HepG2 (cell line): ENCODE data around the gene TMEM269. TPM values are rescaled to one million over a fixed set of nuclear protein-coding genes. Genes with fewer than 3 reads are reported as not detected.

Experiments used
- ATAC-seq: fragments of 200-7000 bp; cut with Tn5 transposase; 3 replicates; pipeline ENCODE4 v1.9.1; 2020; ENCODE audit warnings: mild to moderate bottlenecking, moderate library complexity
- BruUV-seq: library from RNA; stranded (reverse); fragments of 400-500 nt; replicated peaks from 2 replicates; lab custom pipeline; 2021; lab: Mats Ljungman, UMichigan
- CTCF ChIA-PET: fragments of 300-600 bp; formaldehyde crosslinking; extraction: SDS; loops from one replicate; lab custom pipeline; 2021; ENCODE audit warnings: low total read pairs, inconsistent platforms, low intra/inter-chr PET ratio; lab: Yijun Ruan, JAX
- POLR2A ChIA-PET: fragments of 350-600 bp; sonication (Branson Sonifier 250); formaldehyde crosslinking; loops from one replicate; lab custom pipeline; 2020; ENCODE audit warnings: antibody characterized with exemption, inconsistent platforms; lab: Yijun Ruan, JAX
- DNase-seq: peaks from one replicate; pipeline ENCODE4 v3.0.0-alpha.2; 2015; ENCODE audit warnings: low spot score
- FAIRE-seq: peaks from 3 replicates; lab custom pipeline; 2011; peaks lifted over from hg19 to GRCh38; lab: Jason Lieb, UNC
- H2AFZ ChIP-seq: one replicate; pipeline ENCODE4 v1.6.1; 2011; ENCODE audit warnings: low read length, inconsistent platforms
- H3K27ac ChIP-seq: fragments of 300-600 bp; 3 replicates; pipeline ENCODE4 v1.8.0; 2011; ENCODE audit warnings: mixed run types, mild to moderate bottlenecking, mixed read lengths, low read length, inconsistent platforms; ENCODE audit not compliant: insufficient read depth; ENCODE audit errors: extremely low read length
- H3K27me3 ChIP-seq, 2 experiments: fragments of 200-600 bp in 1 of 2; 2 replicates in 1 of 2; 3 replicates in 1 of 2; pipeline versions ENCODE4 v1.6.0 to v1.8.0; 2011; ENCODE audit warnings: low read length in 2 of 2, mild to moderate bottlenecking in 2 of 2, moderate library complexity in 2 of 2, inconsistent platforms in 1 of 2; ENCODE audit not compliant: insufficient read depth in 2 of 2, control insufficient read depth in 1 of 2
- H3K36me3 ChIP-seq, 2 experiments: fragments of 200-600 bp in 1 of 2; replicated peaks in 1 of 2; 2 replicates in 1 of 2; 3 replicates in 1 of 2; pipeline versions ENCODE4 v1.5.1 to v1.8.0; 2011; ENCODE audit warnings: low read length in 2 of 2, inconsistent platforms in 1 of 2; ENCODE audit not compliant: insufficient read depth in 2 of 2, control insufficient read depth in 1 of 2
- H3K4me1 ChIP-seq: 2 replicates; pipeline ENCODE4 v1.5.1; 2012; ENCODE audit warnings: low read length, inconsistent platforms; ENCODE audit not compliant: insufficient read depth
- H3K4me2 ChIP-seq: 2 replicates; pipeline ENCODE4 v1.6.0; 2011; ENCODE audit warnings: low read depth, low read length, inconsistent platforms
- H3K4me3 ChIP-seq, 3 experiments: fragments of 200-600 bp in 1 of 3; sonication (generic), shearing (Covaris generic) in 1 of 3; replicated peaks in 1 of 3; 2 replicates each; pipeline ENCODE4 v1.5.1; 2011 to 2016; ENCODE audit warnings: low read length in 3 of 3, inconsistent platforms in 2 of 3, low read depth in 2 of 3, mild to moderate bottlenecking in 2 of 3, control low read depth in 1 of 3, mixed read lengths in 1 of 3; ENCODE audit not compliant: insufficient read depth in 1 of 3
- H3K79me2 ChIP-seq: one replicate; pipeline ENCODE4 v1.6.1; 2011; ENCODE audit warnings: low read length, inconsistent platforms; ENCODE audit not compliant: insufficient read depth
- H3K9ac ChIP-seq: 2 replicates; pipeline ENCODE4 v1.6.0; 2011; ENCODE audit warnings: mild to moderate bottlenecking, low read depth, low read length, inconsistent platforms; ENCODE audit not compliant: insufficient read depth
- H3K9me3 ChIP-seq: 2 replicates; pipeline ENCODE4 v1.5.1; 2012; ENCODE audit warnings: mild to moderate bottlenecking, low read length
- H4K20me1 ChIP-seq: 2 replicates; pipeline ENCODE4 v1.6.0; 2011; ENCODE audit warnings: inconsistent platforms, mild to moderate bottlenecking, low read length, moderate library complexity; ENCODE audit not compliant: insufficient read depth
- CBFB ChIP-seq: sonication (generic); formaldehyde crosslinking; IDR thresholded peaks from 2 replicates; pipeline ENCODE4 v1.4.0; 2020; ENCODE audit warnings: missing genetic modification reagents
- CCAR2 ChIP-seq: fragments of 200-400 bp; formaldehyde crosslinking; optimal IDR thresholded peaks from 2 replicates; pipeline ENCODE3; 2018; ENCODE audit warnings: low read depth, mild to moderate bottlenecking, low read length, moderate library complexity
- GABPB1 ChIP-seq: IDR thresholded peaks from 2 replicates; pipeline ENCODE4 v1.6.1; 2016; ENCODE audit warnings: mild to moderate bottlenecking, missing genetic modification reagents, moderate library complexity, missing compliant biosample characterization
- PITX1 ChIP-seq: sonication (generic); formaldehyde crosslinking; IDR thresholded peaks from 2 replicates; pipeline ENCODE4 v1.5.1; 2020; ENCODE audit warnings: mild to moderate bottlenecking, missing genetic modification reagents
- ZBTB38 ChIP-seq: sonication (generic); formaldehyde crosslinking; IDR thresholded peaks from 2 replicates; pipeline ENCODE4 v1.5.1; 2020; ENCODE audit warnings: mild to moderate bottlenecking, missing genetic modification reagents
- ZNF44 ChIP-seq: sonication (generic); formaldehyde crosslinking; IDR thresholded peaks from 2 replicates; pipeline ENCODE4 v1.5.1; 2020; ENCODE audit warnings: mild to moderate bottlenecking, missing genetic modification reagents
- ZNF567 ChIP-seq: sonication (generic); formaldehyde crosslinking; IDR thresholded peaks from 2 replicates; pipeline ENCODE4 v1.8.1; 2023; ENCODE audit warnings: mild to moderate bottlenecking, missing genetic modification reagents, borderline replicate concordance
- WGBS: methylation state at CpG from one replicate; pipeline ENCODE4 v1.1.6; 2017; ENCODE audit warnings: low lambda C conversion rate; 5-methylcytosine and 5-hydroxymethylcytosine counted together
- in situ Hi-C: cut with HindIII; loops from 2 replicates; pipeline ENCODE4 v1.10.0; 2017; ENCODE audit warnings: low pct_unique_long_range_greater_than_20kb; ENCODE audit not compliant: extremely low pct_ligation_motif_present
- intact Hi-C: fragments of 100-400 bp; cut with micrococcal nuclease; formaldehyde crosslinking; loops from one replicate; pipeline ENCODE4 v1.10.0; 2022; ENCODE audit not compliant: unreplicated experiment
- polyA plus RNA-seq, 8 experiments: library from polyadenylated mRNA; depleted of rRNA in 3 of 8; stranded (reverse) in 7 of 8; unstranded in 1 of 8; fragments of >200 nt; fragmentation: Illumina TruSeq in 4 of 8; extraction: Trizol in 4 of 8; gene quantifications; 2 replicates each; pipeline versions ENCODE4 v1.2.1 to v1.2.3, GENCODE V29; 2011 to 2016; ENCODE audit warnings: low read depth in 4 of 8, missing spikeins in 1 of 8, mixed read lengths in 1 of 8; ENCODE audit not compliant: insufficient read depth in 1 of 8
- total RNA-seq, 5 experiments: library from RNA; depleted of rRNA; stranded (reverse); fragments of >200 nt; fragmentation: Illumina TruSeq; extraction: Trizol; gene quantifications; 2 replicates each; pipeline ENCODE4 v1.2.3, GENCODE V29; 2016; ENCODE audit warnings: low read depth in 1 of 5
- TF ChIP-seq, protein P1 (sequence below): sonication (generic); formaldehyde crosslinking; conservative IDR thresholded peaks from 2 replicates; pipeline ENCODE4 v1.8.0; 2022; ENCODE audit warnings: missing genetic modification reagents
- TF ChIP-seq, protein P2 (sequence below): sonication (generic); formaldehyde crosslinking; IDR thresholded peaks from 2 replicates; pipeline ENCODE4 v1.4.0; 2020; ENCODE audit warnings: missing genetic modification reagents

The TMEM269 gene
- total and polyA plus RNA-seq, 2 of the 13 experiments (the other 11 are each of a cell fraction or from before 2014, with no cell fraction given): 0.15 to 0.21 TPM

DNA sequence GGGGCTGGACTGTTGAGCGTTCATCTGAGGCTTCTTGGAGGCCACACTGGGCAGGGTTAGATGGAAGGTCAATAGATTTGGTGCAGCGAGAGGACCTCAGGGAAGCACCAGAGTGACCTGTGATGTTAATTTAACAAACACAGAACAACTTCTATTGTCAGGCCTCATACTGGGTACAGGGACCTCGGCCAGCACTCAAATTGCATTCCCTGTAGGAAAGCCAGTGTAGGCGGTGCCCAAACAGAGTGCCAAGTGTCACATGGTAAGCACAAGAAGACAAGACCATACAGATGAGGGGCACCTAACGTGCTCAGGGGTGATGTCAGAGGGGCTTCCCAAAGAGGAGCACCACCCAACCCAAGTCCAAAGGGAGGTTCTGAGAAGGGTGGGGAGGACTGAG is 1.3 kb downstream of the TMEM269 start:
- Histone ChIP-seq H3K4me3 (no peak overlapping the region), H3K27me3 (no peaks in the 10 kb centered on the region), H3K9ac (no peak overlapping the region), H3K27ac (no peak overlapping the region), H3K79me2 (no peaks in the 10 kb centered on the region), H3K9me3 (no peaks in the 10 kb centered on the region), H2AFZ (no peak overlapping the region), H4K20me1 (no peaks in the 10 kb centered on the region), H3K4me1 (no peaks in the 10 kb centered on the region), H3K36me3 (peaks cover 0 to 6% of the 10 kb centered on the region in 2 experiments; a peak in 1 of 5 replicates), H3K4me2 (no peak overlapping the region)
- WGBS: 91% methylated on average over 5 of the region's 5 CpGs
- intact Hi-C loops (no loop called here), in situ Hi-C loops (no loop called here)
- FAIRE-seq (no peak), ATAC-seq (no peak; the same call in 2 of the 3 replicates), DNase-seq (no peak)
- TF ChIP-seq GABPB1 (CRISPR knock-in tag) (no peak), CBFB (no peak), CCAR2 (no peak), ZNF567 (CRISPR knock-in tag) (no peak), PITX1 (CRISPR knock-in tag) (no peak), ZNF44 (CRISPR knock-in tag) (no peak), ZBTB38 (no peak)
- TF ChIP-seq, protein P1, sequence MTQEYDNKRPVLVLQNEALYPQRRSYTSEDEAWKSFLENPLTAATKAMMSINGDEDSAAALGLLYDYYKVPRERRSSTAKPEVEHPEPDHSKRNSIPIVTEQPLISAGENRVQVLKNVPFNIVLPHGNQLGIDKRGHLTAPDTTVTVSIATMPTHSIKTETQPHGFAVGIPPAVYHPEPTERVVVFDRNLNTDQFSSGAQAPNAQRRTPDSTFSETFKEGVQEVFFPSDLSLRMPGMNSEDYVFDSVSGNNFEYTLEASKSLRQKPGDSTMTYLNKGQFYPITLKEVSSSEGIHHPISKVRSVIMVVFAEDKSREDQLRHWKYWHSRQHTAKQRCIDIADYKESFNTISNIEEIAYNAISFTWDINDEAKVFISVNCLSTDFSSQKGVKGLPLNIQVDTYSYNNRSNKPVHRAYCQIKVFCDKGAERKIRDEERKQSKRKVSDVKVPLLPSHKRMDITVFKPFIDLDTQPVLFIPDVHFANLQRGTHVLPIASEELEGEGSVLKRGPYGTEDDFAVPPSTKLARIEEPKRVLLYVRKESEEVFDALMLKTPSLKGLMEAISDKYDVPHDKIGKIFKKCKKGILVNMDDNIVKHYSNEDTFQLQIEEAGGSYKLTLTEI (CRISPR knock-in tag): no peak
- TF ChIP-seq, protein P2, sequence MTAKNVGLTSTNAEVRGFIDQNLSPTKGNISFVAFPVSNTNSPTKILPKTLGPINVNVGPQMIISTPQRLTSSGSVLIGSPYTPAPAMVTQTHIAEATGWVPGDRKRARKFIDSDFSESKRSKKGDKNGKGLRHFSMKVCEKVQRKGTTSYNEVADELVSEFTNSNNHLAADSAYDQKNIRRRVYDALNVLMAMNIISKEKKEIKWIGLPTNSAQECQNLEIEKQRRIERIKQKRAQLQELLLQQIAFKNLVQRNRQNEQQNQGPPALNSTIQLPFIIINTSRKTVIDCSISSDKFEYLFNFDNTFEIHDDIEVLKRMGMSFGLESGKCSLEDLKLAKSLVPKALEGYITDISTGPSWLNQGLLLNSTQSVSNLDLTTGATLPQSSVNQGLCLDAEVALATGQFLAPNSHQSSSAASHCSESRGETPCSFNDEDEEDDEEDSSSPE (CRISPR knock-in tag): no peak
- ChIA-PET POLR2A (no interaction called here), CTCF (no interaction called here)
- BruUV-seq: no TSS peak
